ENCODE data around the gene MVB12B. TPM values are rescaled to one million over a fixed set of nuclear protein-coding genes. Genes with fewer than 3 reads are reported as not detected.

The MVB12B gene
- total and polyA plus RNA-seq, 2 of the 13 experiments (the other 11 are each of a cell fraction or from before 2014, with no cell fraction given): 12.1 to 30.1 TPM

DNA sequence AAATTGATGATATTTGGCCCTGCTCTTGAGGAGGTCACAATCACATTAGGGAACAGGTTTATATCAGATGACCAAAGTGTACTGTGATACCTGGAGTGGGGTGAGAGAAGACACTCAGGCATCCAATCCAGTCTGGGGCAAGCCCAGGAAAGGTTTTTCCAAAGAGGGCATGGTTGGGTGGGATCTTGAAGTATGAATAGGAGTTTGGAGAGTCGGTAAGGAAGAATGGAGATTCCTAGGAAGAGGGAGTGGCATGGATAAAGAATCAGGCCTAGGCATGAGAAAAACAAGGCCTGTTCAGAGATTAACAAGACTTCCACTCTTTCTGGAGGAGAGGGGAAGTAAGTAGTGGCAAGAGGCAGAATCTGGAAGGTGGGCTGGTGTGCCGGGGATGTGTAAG is 91.1 kb downstream of the MVB12B start:
- TF ChIP-seq SNRNP70 (IDR thresholded peaks at IDR 0.05; ENCODE audit: low read depth, low read length): no peak
- TF ChIP-seq, protein P1, sequence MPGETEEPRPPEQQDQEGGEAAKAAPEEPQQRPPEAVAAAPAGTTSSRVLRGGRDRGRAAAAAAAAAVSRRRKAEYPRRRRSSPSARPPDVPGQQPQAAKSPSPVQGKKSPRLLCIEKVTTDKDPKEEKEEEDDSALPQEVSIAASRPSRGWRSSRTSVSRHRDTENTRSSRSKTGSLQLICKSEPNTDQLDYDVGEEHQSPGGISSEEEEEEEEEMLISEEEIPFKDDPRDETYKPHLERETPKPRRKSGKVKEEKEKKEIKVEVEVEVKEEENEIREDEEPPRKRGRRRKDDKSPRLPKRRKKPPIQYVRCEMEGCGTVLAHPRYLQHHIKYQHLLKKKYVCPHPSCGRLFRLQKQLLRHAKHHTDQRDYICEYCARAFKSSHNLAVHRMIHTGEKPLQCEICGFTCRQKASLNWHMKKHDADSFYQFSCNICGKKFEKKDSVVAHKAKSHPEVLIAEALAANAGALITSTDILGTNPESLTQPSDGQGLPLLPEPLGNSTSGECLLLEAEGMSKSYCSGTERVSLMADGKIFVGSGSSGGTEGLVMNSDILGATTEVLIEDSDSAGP (CRISPR knock-in tag; IDR thresholded peaks at IDR 0.05; ENCODE audit: borderline replicate concordance): no peak
- Histone ChIP-seq H3K9ac (ENCODE audit: insufficient read depth, low read depth, low read length) (no peak overlapping the region), H3K4me3 (replicated peaks in 1 of 3; ENCODE audit: insufficient read depth in 1 of 3, low read depth in 2 of 3, low read length in 3 of 3) (no peak overlapping the region), H3K4me1 (ENCODE audit: insufficient read depth, low read length) (0 out of 2 replicates have a peak, but pooled peaks cover 4% of the 10 kb centered on the region), H3K9me3 (ENCODE audit: low read length) (no peaks in the 10 kb centered on the region), H3K27ac (ENCODE audit: extremely low read length, insufficient read depth, low read length) (no peak overlapping the region), H3K27me3 (ENCODE audit: control insufficient read depth in 1 of 2, insufficient read depth in 2 of 2, low read length in 2 of 2) (no peaks in the 10 kb centered on the region), H2AFZ (ENCODE audit: low read length) (no peak overlapping the region), H4K20me1 (ENCODE audit: insufficient read depth, low read length) (no peaks in the 10 kb centered on the region), H3K4me2 (ENCODE audit: low read depth, low read length) (no peak overlapping the region), H3K79me2 (ENCODE audit: insufficient read depth, low read length) (no peaks in the 10 kb centered on the region), H3K36me3 (replicated peaks in 1 of 2; ENCODE audit: control insufficient read depth in 1 of 2, insufficient read depth in 2 of 2, low read length in 2 of 2) (peaks cover 8 to 36% of the 10 kb centered on the region in 2 experiments; a peak in 4 of 5 replicates)
- WGBS (ENCODE audit: low lambda C conversion rate): 95% methylated on average over 2 of the region's 2 CpGs
- BruUV-seq (replicated peaks): no TSS peak
- in situ Hi-C loops (cut with HindIII; ENCODE audit: extremely low pct_ligation_motif_present, low pct_unique_long_range_greater_than_20kb) (no loop called here), intact Hi-C loops (cut with micrococcal nuclease; ENCODE audit: unreplicated experiment) (no loop called here)
- DNase-seq (ENCODE audit: low spot score) (no peak), FAIRE-seq (no peak), ATAC-seq (no peak)
- POLR2A ChIA-PET: no interaction called here
- CTCF ChIA-PET (ENCODE audit: low intra/inter-chr PET ratio, low total read pairs): no interaction called here

DNA sequence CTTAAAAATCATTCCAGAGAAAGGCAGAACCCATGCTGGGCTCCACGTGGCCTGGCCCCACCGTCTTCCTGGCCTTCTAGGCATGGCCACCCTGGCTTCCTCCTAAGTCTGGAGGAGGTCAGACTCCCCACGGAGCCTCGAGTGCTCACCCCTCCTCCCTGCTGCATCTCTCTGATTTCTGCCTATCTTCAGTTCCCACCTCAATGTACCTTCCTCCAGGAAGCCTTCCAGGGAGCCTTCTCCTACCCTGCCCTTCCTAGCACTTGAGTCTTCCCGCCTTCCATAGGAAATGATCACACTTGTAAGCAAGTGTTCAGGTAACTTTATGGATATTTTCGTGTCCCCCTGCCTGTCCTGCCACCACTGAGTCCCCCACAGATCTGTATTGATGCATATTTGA is 92.0 kb downstream of the MVB12B start:
- Histone ChIP-seq H3K9ac (ENCODE audit: insufficient read depth, low read depth, low read length) (no peak overlapping the region), H3K36me3 (replicated peaks in 1 of 2; ENCODE audit: control insufficient read depth in 1 of 2, insufficient read depth in 2 of 2, low read length in 2 of 2) (peaks cover 14 to 43% of the 10 kb centered on the region in 2 experiments; a peak in 4 of 5 replicates), H3K79me2 (ENCODE audit: insufficient read depth, low read length) (no peaks in the 10 kb centered on the region), H3K9me3 (ENCODE audit: low read length) (no peaks in the 10 kb centered on the region), H3K4me2 (ENCODE audit: low read depth, low read length) (no peak overlapping the region), H3K4me1 (ENCODE audit: insufficient read depth, low read length) (0 out of 2 replicates have a peak, but pooled peaks cover 4% of the 10 kb centered on the region), H3K27ac (ENCODE audit: extremely low read length, insufficient read depth, low read length) (no peak overlapping the region), H3K4me3 (replicated peaks in 1 of 3; ENCODE audit: insufficient read depth in 1 of 3, low read depth in 2 of 3, low read length in 3 of 3) (no peak overlapping the region), H2AFZ (ENCODE audit: low read length) (no peak overlapping the region), H4K20me1 (ENCODE audit: insufficient read depth, low read length) (no peaks in the 10 kb centered on the region), H3K27me3 (ENCODE audit: control insufficient read depth in 1 of 2, insufficient read depth in 2 of 2, low read length in 2 of 2) (no peaks in the 10 kb centered on the region)
- in situ Hi-C loops (cut with HindIII; ENCODE audit: extremely low pct_ligation_motif_present, low pct_unique_long_range_greater_than_20kb): no loop called here
- CTCF ChIA-PET (ENCODE audit: low intra/inter-chr PET ratio, low total read pairs): no interaction called here
- BruUV-seq (replicated peaks): no TSS peak
- 93% methylated on average over 6 of the region's 6 CpGs for WGBS (ENCODE audit: low lambda C conversion rate)
- no peak for DNase-seq (ENCODE audit: low spot score)
- intact Hi-C loops (cut with micrococcal nuclease; ENCODE audit: unreplicated experiment): no loop called here
- ATAC-seq: no peak
- no peak for FAIRE-seq
- POLR2A ChIA-PET: no interaction called here
- TF ChIP-seq DNMT1 (CRISPR knock-in tag; IDR thresholded peaks at IDR 0.05) (no peak), CENPX (CRISPR knock-in tag; IDR thresholded peaks at IDR 0.05) (no peak), MIXL1 (CRISPR knock-in tag; IDR thresholded peaks at IDR 0.05) (no peak), SAP130 (CRISPR knock-in tag; IDR thresholded peaks at IDR 0.05; ENCODE audit: low read depth) (no peak), SP140L (CRISPR knock-in tag; IDR thresholded peaks at IDR 0.05; ENCODE audit: borderline replicate concordance) (no peak), TARDBP (CRISPR knock-in tag; IDR thresholded peaks at IDR 0.05) (no peak), MTF2 (CRISPR knock-in tag; IDR thresholded peaks at IDR 0.05; ENCODE audit: borderline replicate concordance) (no peak)
- TF ChIP-seq, protein P2, sequence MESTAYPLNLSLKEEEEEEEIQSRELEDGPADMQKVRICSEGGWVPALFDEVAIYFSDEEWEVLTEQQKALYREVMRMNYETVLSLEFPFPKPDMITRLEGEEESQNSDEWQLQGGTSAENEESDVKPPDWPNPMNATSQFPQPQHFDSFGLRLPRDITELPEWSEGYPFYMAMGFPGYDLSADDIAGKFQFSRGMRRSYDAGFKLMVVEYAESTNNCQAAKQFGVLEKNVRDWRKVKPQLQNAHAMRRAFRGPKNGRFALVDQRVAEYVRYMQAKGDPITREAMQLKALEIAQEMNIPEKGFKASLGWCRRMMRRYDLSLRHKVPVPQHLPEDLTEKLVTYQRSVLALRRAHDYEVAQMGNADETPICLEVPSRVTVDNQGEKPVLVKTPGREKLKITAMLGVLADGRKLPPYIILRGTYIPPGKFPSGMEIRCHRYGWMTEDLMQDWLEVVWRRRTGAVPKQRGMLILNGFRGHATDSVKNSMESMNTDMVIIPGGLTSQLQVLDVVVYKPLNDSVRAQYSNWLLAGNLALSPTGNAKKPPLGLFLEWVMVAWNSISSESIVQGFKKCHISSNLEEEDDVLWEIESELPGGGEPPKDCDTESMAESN (CRISPR knock-in tag; conservative IDR thresholded peaks at IDR 0.05): no peak
- TF ChIP-seq, protein P3, sequence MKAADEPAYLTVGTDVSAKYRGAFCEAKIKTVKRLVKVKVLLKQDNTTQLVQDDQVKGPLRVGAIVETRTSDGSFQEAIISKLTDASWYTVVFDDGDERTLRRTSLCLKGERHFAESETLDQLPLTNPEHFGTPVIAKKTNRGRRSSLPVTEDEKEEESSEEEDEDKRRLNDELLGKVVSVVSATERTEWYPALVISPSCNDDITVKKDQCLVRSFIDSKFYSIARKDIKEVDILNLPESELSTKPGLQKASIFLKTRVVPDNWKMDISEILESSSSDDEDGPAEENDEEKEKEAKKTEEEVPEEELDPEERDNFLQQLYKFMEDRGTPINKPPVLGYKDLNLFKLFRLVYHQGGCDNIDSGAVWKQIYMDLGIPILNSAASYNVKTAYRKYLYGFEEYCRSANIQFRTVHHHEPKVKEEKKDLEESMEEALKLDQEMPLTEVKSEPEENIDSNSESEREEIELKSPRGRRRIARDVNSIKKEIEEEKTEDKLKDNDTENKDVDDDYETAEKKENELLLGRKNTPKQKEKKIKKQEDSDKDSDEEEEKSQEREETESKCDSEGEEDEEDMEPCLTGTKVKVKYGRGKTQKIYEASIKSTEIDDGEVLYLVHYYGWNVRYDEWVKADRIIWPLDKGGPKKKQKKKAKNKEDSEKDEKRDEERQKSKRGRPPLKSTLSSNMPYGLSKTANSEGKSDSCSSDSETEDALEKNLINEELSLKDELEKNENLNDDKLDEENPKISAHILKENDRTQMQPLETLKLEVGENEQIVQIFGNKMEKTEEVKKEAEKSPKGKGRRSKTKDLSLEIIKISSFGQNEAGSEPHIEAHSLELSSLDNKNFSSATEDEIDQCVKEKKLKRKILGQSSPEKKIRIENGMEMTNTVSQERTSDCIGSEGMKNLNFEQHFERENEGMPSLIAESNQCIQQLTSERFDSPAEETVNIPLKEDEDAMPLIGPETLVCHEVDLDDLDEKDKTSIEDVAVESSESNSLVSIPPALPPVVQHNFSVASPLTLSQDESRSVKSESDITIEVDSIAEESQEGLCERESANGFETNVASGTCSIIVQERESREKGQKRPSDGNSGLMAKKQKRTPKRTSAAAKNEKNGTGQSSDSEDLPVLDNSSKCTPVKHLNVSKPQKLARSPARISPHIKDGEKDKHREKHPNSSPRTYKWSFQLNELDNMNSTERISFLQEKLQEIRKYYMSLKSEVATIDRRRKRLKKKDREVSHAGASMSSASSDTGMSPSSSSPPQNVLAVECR (CRISPR knock-in tag; IDR thresholded peaks at IDR 0.05; ENCODE audit: borderline replicate concordance): no peak
